BLaER1 treated with 17β-estradiol and CSF1 and Interleukin-3, amounts not matched to agents 10 nM and 100 nM (cell line): ENCODE data around the gene SCAP.
A peak's percentile ranks its signal among the peaks of the same experiment; 100 is the strongest.

Experiments used
- H3K27ac ChIP-seq, 11 experiments: shearing (Covaris generic); formaldehyde crosslinking; 2 replicates each; pipeline ENCODE4 v1.8.1; 2022
- H3K27me3 ChIP-seq, 11 experiments: shearing (Covaris generic); formaldehyde crosslinking; 2 replicates each; pipeline ENCODE4 v1.8.1; 2022
- H3K36me3 ChIP-seq, 11 experiments: shearing (Covaris generic); formaldehyde crosslinking; 2 replicates each; pipeline ENCODE4 v1.8.1; 2022
- H3K4me1 ChIP-seq, 10 experiments: shearing (Covaris generic); formaldehyde crosslinking; 2 replicates each; pipeline ENCODE4 v1.8.1; 2022
- H3K4me2 ChIP-seq, 11 experiments: shearing (Covaris generic); formaldehyde crosslinking; 2 replicates each; pipeline ENCODE4 v1.8.1; 2022
- H3K4me3 ChIP-seq, 10 experiments: shearing (Covaris generic); formaldehyde crosslinking; 2 replicates each; pipeline ENCODE4 v1.8.1; 2022
- H3K9ac ChIP-seq, 11 experiments: shearing (Covaris generic); formaldehyde crosslinking; 2 replicates each; pipeline ENCODE4 v1.8.1; 2022
- H3K9me3 ChIP-seq, 11 experiments: shearing (Covaris generic); formaldehyde crosslinking; replicated peaks in 1 of 11; 2 replicates each; pipeline ENCODE4 v1.8.1; 2022
- H4K20me1 ChIP-seq, 11 experiments: shearing (Covaris generic); formaldehyde crosslinking; 2 replicates each; pipeline ENCODE4 v1.8.1; 2022
- Cebpa-rat ChIP-seq, 11 experiments: shearing (Covaris generic); IDR thresholded peaks; 2 replicates each; pipeline ENCODE4 v1.8.1; 2022

The SCAP gene

GRCh38 chr3:47425383-47425778 lies 50.4 kb downstream of the SCAP start:
- H3K9ac ChIP-seq = no peak overlapping the region
- H3K27me3 ChIP-seq = no peaks in the 10 kb centered on the region
- no peaks in the 10 kb centered on the region for H3K9me3 ChIP-seq
- H3K27ac ChIP-seq = no peak overlapping the region
- H3K36me3 ChIP-seq = peaks cover 55 to 94% (median 92%) of the 10 kb centered on the region in 11 experiments
- no peak for TF ChIP-seq Cebpa-rat (IDR thresholded peaks at IDR 0.05)
- H4K20me1 ChIP-seq = peaks cover 0 to 29% (median 8%) of the 10 kb centered on the region in 11 experiments; a peak in 11 of 22 replicates
- H3K4me1 ChIP-seq = peaks cover 11 to 25% (median 18%) of the 10 kb centered on the region in 10 experiments
- no peak overlapping the region for H3K4me2 ChIP-seq
- no peak overlapping the region for H3K4me3 ChIP-seq

- Histone ChIP-seq H3K9ac (no peak overlapping the region), H4K20me1 (peaks cover 0 to 30% (median 11%) of the 10 kb centered on the region in 11 experiments; a peak in 11 of 22 replicates), H3K4me1 (peaks cover 11 to 25% (median 18%) of the 10 kb centered on the region in 10 experiments), H3K27me3 (no peaks in the 10 kb centered on the region), H3K4me3 (no peak overlapping the region), H3K36me3 (peaks cover 59 to 94% (median 93%) of the 10 kb centered on the region in 11 experiments), H3K9me3 (no peaks in the 10 kb centered on the region), H3K4me2 (no peak overlapping the region), H3K27ac (no peak overlapping the region)
- TF ChIP-seq Cebpa-rat (IDR thresholded peaks at IDR 0.05) = no peak
Observed at GRCh38 chr3:47424434-47425382, 51.0 kb downstream of the SCAP start.

- TF ChIP-seq Cebpa-rat (IDR thresholded peaks at IDR 0.05) = no peak
- no peaks in the 10 kb centered on the region for H3K9me3 ChIP-seq
- H4K20me1 ChIP-seq = peaks cover 0 to 34% (median 11%) of the 10 kb centered on the region in 11 experiments; a peak in 11 of 22 replicates
- H3K27me3 ChIP-seq = no peaks in the 10 kb centered on the region
- no peak overlapping the region for H3K4me3 ChIP-seq
- no peak overlapping the region for H3K9ac ChIP-seq
- H3K4me1 ChIP-seq = peaks cover 11 to 25% (median 20%) of the 10 kb centered on the region in 10 experiments
- peaks cover 66 to 94% (median 93%) of the 10 kb centered on the region in 11 experiments for H3K36me3 ChIP-seq
- no peak overlapping the region for H3K4me2 ChIP-seq
- H3K27ac ChIP-seq = no peak overlapping the region
Observed at GRCh38 chr3:47423548-47424145, 52.1 kb downstream of the SCAP start.

GRCh38 chr3:47422743-47423142 lies 53.0 kb downstream of the SCAP start:
- Histone ChIP-seq H3K9ac (no peak overlapping the region), H3K27ac (peak overlapping the region in 2 of 11 experiments; percentile 19 to 91; a peak in 3 of 22 replicates), H3K4me2 (no peak overlapping the region), H3K27me3 (no peaks in the 10 kb centered on the region), H4K20me1 (peaks cover 0 to 34% (median 11%) of the 10 kb centered on the region in 11 experiments; a peak in 9 of 22 replicates), H3K4me1 (peaks cover 11 to 28% (median 20%) of the 10 kb centered on the region in 10 experiments), H3K36me3 (peaks cover 58 to 91% (median 86%) of the 10 kb centered on the region in 11 experiments), H3K4me3 (no peak overlapping the region), H3K9me3 (no peaks in the 10 kb centered on the region)
- TF ChIP-seq Cebpa-rat (IDR thresholded peaks at IDR 0.05) = no peak

- H4K20me1 ChIP-seq = peaks cover 0 to 32% (median 16%) of the 10 kb centered on the region in 11 experiments; a peak in 15 of 22 replicates
- TF ChIP-seq Cebpa-rat (IDR thresholded peaks at IDR 0.05) = no peak
- H3K27ac ChIP-seq = peak overlapping the region; percentile 59 to 93 (median 84); a peak in 21 of 22 replicates
- no peak overlapping the region for H3K4me3 ChIP-seq
- H3K9ac ChIP-seq = peak overlapping the region in 9 of 11 experiments; percentile 53 to 77 (median 72); a peak in 16 of 22 replicates
- no peaks in the 10 kb centered on the region for H3K9me3 ChIP-seq
- H3K27me3 ChIP-seq = no peaks in the 10 kb centered on the region
- peaks cover 16 to 34% (median 25%) of the 10 kb centered on the region in 10 experiments for H3K4me1 ChIP-seq
- peaks cover 56 to 89% (median 83%) of the 10 kb centered on the region in 11 experiments for H3K36me3 ChIP-seq
- H3K4me2 ChIP-seq = peak overlapping the region; percentile 34 to 78 (median 67)
Observed at GRCh38 chr3:47421741-47422649, 53.7 kb downstream of the SCAP start.

GRCh38 chr3:47420511-47421484 lies 54.9 kb downstream of the SCAP start:
- peak overlapping the region; percentile 42 to 77 (median 70); a peak in 20 of 22 replicates for H3K9ac ChIP-seq
- H3K4me2 ChIP-seq = peak overlapping the region; percentile 34 to 78 (median 67)
- H3K27ac ChIP-seq = peak overlapping the region; percentile 59 to 93 (median 84); a peak in 21 of 22 replicates

GRCh38 chr3:47420044-47420430 lies 55.7 kb downstream of the SCAP start:
- H3K4me2 ChIP-seq = 0 out of 22 replicates have a peak overlapping the region, but pooled peaks of 1 of the 11 experiments have one; percentile 37
- H4K20me1 ChIP-seq = peaks cover 12 to 44% (median 30%) of the 10 kb centered on the region in 11 experiments; a peak in 21 of 22 replicates
- H3K4me1 ChIP-seq = peaks cover 28 to 53% (median 45%) of the 10 kb centered on the region in 10 experiments
- H3K27me3 ChIP-seq = no peaks in the 10 kb centered on the region
- no peak overlapping the region for H3K4me3 ChIP-seq
- H3K27ac ChIP-seq = peak overlapping the region in 5 of 11 experiments; percentile 24 to 91 (median 84); a peak in 7 of 22 replicates
- TF ChIP-seq Cebpa-rat (IDR thresholded peaks at IDR 0.05) = no peak
- peak overlapping the region in 3 of 11 experiments; percentile 4 to 19 (median 16); a peak in 3 of 22 replicates for H3K9ac ChIP-seq
- H3K36me3 ChIP-seq = peaks cover 42 to 84% (median 69%) of the 10 kb centered on the region in 11 experiments
- H3K9me3 ChIP-seq = no peaks in the 10 kb centered on the region

More at GRCh38 chr3:47420511-47421484, 54.9 kb downstream of the SCAP start:
- peaks cover 50 to 84% (median 74%) of the 10 kb centered on the region in 11 experiments for H3K36me3 ChIP-seq
- peaks cover 25 to 46% (median 37%) of the 10 kb centered on the region in 10 experiments for H3K4me1 ChIP-seq
- no peak for TF ChIP-seq Cebpa-rat (IDR thresholded peaks at IDR 0.05)
- no peak overlapping the region for H3K4me3 ChIP-seq
- H4K20me1 ChIP-seq = peaks cover 4 to 38% (median 24%) of the 10 kb centered on the region in 11 experiments; a peak in 21 of 22 replicates
- H3K27me3 ChIP-seq = no peaks in the 10 kb centered on the region
- no peaks in the 10 kb centered on the region for H3K9me3 ChIP-seq
